Motor neuron (in vitro differentiated cells): ENCODE data around the gene LRP8. TPM values are rescaled to one million over a fixed set of nuclear protein-coding genes. Genes with fewer than 3 reads are reported as not detected.
A peak's percentile ranks its signal among the peaks of the same experiment; 100 is the strongest.

ENCODE experiments used
- ATAC-seq, 8 experiments: fragments of 200-7000 bp; cut with Tn5 transposase; replicated peaks in 6 of 8; 2 replicates each; pipeline ENCODE4 v1.8.0; 2021; ENCODE audit warnings: mild to moderate bottlenecking in 8 of 8, moderate library complexity in 8 of 8
- H3K27ac ChIP-seq, 2 donors: fragments of 250-450 bp; sonication (Bioruptor Pico); 2 replicates each; pipeline ENCODE4 v1.9.0; 2021; ENCODE audit warnings: antibody characterized with exemption in 2 of 2, mild to moderate bottlenecking in 2 of 2, moderate library complexity in 1 of 2
- H3K4me1 ChIP-seq, 2 donors: fragments of 250-450 bp; sonication (Bioruptor Pico); replicated peaks in 1 of 2; 2 replicates each; pipeline ENCODE4 v1.6.1; 2021; ENCODE audit warnings: antibody characterized with exemption in 2 of 2, mild to moderate bottlenecking in 2 of 2, moderate library complexity in 1 of 2
- H3K4me3 ChIP-seq, 5 donors: fragments of 250-450 bp; sonication (Bioruptor Pico); 2 replicates each; pipeline ENCODE4 v1.9.0; 2021; ENCODE audit warnings: antibody characterized with exemption in 5 of 5, mild to moderate bottlenecking in 5 of 5, moderate library complexity in 4 of 5
- WGBS, 10 experiments: fragments of 450-650 bp; shearing (Covaris generic); methylation state at CpG; one replicate each; pipeline ENCODE4 v1.0.0; 2022; 5-methylcytosine and 5-hydroxymethylcytosine counted together
- in situ Hi-C, 9 experiments: fragments of 400-800 bp; cut with MboI; loops; one replicate each; pipeline ENCODE4 v1.15.0; 2021; ENCODE audit warnings: low sequenced_read_pairs in 9 of 9, low pct_unique_long_range_greater_than_20kb in 2 of 9; ENCODE audit not compliant: unreplicated experiment in 9 of 9
- total RNA-seq, 8 experiments: library from RNA; unstranded; fragments of 300-600 nt; gene quantifications; 2 replicates each; pipeline versions ENCODE4 v1.2.3 to v1.2.4, GENCODE V29; 2022

LRP8 gene
- total RNA-seq, 8 experiments from 2014 or later = 2.8 to 44.0 (median 26.7) TPM

DNA sequence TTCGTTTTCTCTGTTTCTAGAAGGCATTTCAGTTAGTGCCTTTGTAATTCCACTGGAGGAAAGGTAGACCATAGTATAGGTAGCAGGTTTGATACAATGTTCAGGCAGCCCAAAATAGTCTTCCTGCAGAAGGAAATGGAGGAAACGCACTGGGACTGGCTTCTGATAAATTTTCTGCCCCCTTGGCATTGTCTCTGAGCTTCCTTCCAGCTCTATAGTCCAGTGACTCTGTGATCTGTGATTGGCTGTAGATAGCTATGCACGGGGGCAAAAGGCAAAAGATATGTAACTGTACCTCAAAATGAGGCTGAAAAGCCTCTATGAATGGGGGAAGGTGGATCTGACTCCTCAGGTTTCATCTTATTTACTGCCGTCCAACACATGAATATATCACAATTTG lies 83.7 kb downstream of the LRP8 start:
- in situ Hi-C loops = no loop called here
- no peak overlapping the region for H3K27ac ChIP-seq
- 32 to 100% (median 88%) methylated on average over 1 to 4 of the region's 4 CpGs for WGBS, 10 experiments
- peaks cover 2 to 3% of the 10 kb centered on the region in 2 donors for H3K4me1 ChIP-seq
- no peak overlapping the region for H3K4me3 ChIP-seq
- ATAC-seq = no peak

DNA sequence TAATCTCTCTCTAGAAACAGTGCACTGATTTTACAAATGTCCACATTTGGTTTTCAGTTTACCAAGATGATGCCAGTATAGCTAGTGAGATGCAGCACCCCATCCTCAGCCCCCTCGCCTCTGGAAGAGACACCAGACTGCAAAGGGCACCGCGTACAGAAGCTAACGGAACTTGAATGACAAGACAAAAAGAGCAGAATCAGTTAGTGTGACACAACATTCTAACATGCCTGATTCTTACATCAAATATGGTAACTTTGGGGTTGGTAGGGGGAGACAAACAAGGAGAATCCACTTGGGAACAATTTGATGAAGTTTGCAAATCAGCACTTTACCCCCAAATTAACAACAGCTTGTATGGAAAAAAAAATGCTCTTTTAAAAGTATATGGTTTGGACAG lies 85.5 kb downstream of the LRP8 start:
- no peak for ATAC-seq
- in situ Hi-C loops = no loop called here
- Histone ChIP-seq H3K4me3 (no peak overlapping the region), H3K27ac (no peak overlapping the region), H3K4me1 (peaks cover 8 to 9% of the 10 kb centered on the region in 2 donors)
- 65 to 93% (median 83%) methylated on average over 1 to 4 of the region's 4 CpGs; no CpG with 5 or more reads in 3 of the 10 experiments for WGBS, 10 experiments

DNA sequence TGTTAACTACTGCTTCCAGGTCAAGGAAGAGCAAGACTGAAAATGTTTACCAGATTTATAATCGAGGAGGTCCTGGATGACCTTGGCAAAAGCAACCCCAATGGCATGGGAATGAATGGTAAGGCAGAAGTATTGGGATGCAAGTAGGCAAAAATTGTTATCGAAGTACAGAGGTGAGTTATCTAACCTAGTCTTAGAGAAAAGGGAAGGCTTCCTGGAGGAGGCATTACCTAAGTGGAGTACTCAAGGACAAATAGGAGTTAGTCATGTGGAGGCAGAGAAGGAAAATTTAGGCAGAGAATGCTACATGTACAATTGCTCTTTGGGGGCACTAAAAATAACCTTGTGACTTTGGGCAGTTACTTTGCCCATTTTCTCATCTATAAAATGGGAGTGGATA lies 86.0 kb downstream of the LRP8 start:
- H3K4me1 ChIP-seq = peaks cover 14 to 15% of the 10 kb centered on the region in 2 donors
- H3K27ac ChIP-seq = no peak overlapping the region
- WGBS, 10 experiments = 60 to 100% (median 91%) methylated on average over 1 to 2 of the region's 2 CpGs
- no peak for ATAC-seq
- no peak overlapping the region for H3K4me3 ChIP-seq
- in situ Hi-C loops = no loop called here

DNA sequence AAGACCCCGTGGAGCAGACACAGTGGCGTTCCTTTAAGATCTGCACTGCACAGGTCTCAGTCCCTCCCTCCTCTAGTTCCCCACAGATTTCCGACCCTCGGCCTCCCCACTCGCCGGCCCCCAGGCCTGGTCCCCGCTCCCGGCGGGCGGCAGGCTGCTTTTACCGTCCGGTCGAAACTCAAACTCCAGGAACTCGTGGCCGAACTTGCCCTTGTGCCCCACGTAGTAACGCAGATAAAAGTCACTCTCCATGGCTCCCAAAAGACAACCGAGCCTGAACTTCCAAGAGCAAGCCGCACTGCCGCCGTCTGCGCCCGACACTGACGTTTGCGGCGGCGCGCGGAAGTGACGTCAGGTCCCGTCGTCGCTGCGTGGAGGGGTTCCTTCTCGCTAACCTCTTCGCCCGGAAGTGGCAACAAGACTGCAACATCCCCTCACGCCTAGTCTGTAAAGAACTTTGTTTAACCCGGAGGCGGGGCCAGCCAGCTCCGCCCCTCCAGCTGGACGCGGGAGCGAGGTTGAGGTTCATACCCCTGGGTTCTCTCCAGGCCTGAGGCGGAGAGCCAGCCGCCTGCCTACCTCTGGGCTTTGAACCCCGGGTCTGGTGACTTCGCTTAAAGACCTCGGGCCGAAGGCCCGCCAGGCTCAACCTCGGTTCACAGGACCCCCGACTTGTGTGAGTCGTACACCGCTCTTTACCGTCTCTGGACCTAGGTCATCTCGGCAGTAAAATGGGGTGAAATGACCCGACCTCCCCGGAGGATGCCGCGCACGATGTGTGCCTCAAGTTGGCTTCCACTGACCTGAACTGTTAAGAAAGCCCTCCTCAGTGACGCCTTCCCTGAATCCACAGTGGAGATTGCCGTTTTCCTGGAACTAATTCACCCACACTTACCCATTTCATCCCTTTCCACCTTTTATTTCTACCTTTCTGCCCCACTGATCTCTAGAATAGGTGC lies 89.4 kb downstream of the LRP8 start, which contains the start of gene MAGOH:
Gene MAGOH (minus strand): TSS at position 322 of the 959 bp plus-strand sequence. CDS start 70 bp downstream, at position 252.
- WGBS, 10 experiments = 0 to 40% (median 5%) methylated on average over 3 to 46 of the region's 64 CpGs; no CpG with 5 or more reads in 4 of the 10 experiments
- Histone ChIP-seq H3K27ac (peak within 1 kb of the TSS; percentile 88 to 95), H3K4me1 (peaks cover 19 to 21% of the 10 kb centered on the region in 2 donors), H3K4me3 (peak within 1 kb of the TSS; percentile 76 to 96 (median 91))
- peak; percentile 93 to 99 (median 98) for ATAC-seq
- in situ Hi-C loops = no loop called here

DNA sequence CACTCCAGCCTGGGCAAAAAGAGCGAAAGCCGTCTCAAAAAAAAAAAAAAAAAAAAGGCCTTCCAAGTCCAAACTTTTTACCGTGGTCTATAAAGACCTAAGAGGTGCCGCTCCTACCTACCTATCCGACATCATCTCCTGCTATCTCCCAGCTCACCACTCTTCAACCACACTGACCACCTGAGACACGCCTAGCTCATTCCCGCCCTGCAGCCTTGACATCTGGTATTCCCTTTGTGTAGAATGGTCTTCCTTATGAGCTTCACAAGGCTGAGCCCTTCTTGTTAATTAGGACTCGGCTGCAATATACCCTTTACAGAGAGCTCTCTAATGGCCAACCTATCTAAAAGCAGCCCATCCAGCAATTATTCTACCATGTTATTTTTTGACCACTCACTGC lies 90.2 kb downstream of the LRP8 start:
- in situ Hi-C loops = no loop called here

DNA sequence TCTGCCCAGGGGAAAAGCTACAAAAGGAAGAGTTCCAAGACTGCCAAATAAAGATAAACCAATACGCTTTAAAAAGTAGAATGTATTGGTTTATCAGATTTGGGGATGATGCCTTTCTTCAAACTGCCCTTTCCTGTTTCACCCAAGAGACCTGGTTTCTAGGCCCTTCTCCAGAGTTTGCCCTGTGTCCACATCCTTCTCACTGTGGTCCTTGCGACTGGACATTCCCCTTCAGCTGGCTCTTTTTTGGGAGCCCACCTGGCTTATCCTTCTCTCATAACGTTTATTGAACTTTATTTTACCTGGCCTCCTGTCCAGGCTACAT lies 106.9 kb downstream of the LRP8 start:
- peak overlapping the region; percentile 57 to 89 (median 65) for H3K4me3 ChIP-seq
- 19 to 71% (median 47%) methylated on average over 1 to 3 of the region's 3 CpGs; no CpG with 5 or more reads in 2 of the 10 experiments for WGBS, 10 experiments
- in situ Hi-C loops = no loop called here
- ATAC-seq = no peak
- peak overlapping the region; percentile 98 to 99 for H3K27ac ChIP-seq
- H3K4me1 ChIP-seq = peaks cover 13% of the 10 kb centered on the region in 2 donors

More for the DNA sequence above, 90.2 kb downstream of the LRP8 start:
- Histone ChIP-seq H3K4me3 (peak overlapping the region; percentile 76 to 96 (median 91)), H3K4me1 (peaks cover 19 to 21% of the 10 kb centered on the region in 2 donors), H3K27ac (peak overlapping the region; percentile 81 to 88)
- 0 to 53% (median 22%) methylated on average over 1 to 5 of the region's 8 CpGs; no CpG with 5 or more reads in 3 of the 10 experiments for WGBS, 10 experiments
- ATAC-seq = no peak

DNA sequence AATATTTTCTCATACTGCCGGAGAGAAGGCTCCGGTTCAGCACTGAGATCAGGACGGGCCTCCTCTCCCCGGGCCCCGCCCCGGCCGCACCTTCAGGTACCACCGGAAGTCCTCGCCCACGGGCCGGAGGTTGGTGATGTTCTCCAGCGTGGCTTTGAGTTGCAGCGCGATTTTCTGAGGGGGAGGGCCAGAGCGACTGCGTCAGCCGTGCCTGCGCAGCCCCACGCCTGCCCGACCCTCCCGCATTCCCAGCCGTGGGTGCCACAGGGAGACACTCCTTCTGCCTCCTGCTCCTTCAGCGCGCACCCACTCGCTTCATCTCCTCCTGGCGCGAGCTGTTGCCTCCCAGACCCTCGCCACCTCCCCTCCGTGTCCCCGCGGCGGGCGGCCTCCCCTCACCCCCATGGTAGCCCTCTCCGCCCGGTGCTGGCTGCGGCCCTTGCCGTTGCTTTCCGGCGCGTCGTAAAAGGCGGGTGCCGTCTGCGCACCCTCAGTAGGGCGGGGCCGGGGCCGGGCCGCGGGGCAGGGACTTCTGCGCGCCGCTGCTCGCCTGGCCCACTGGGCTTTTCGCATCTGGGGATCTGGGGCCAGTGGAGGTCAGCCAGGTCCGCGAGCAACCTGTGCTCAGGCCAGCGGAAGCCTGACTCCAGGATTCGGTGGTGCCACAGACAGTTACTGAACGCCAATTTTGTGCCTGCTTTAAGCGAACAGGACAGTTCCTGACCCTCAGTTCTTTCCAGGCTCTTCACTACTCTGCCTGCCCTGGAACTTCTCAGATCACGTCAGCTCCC lies 107.5 kb downstream of the LRP8 start, which contains the start of gene CZIB:
Gene CZIB (minus strand): TSS at position 464 of the 791 bp plus-strand sequence. CDS start 59 bp downstream, at position 405.
- in situ Hi-C loops = no loop called here

DNA sequence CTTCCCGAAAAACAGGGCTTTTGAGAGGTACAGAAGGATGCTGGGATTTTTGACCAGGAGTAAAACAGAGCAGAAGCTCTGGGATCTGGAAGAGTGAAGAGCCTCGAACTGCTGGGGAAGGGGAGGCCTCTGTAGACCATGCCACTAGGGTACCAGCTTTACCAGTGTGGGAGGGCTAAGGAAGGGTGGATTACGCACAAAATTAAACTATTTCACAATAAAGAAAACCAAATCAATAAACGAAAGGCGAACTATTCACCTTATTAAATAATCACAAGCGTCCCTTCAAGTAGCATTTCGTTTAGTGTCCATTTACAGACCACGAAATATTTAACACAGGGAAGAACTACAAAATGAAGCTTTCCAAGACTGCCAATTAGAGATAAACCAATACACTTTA lies 108.2 kb downstream of the LRP8 start:
- in situ Hi-C loops = no loop called here
- Histone ChIP-seq H3K4me1 (peaks cover 13% of the 10 kb centered on the region in 2 donors), H3K4me3 (peak overlapping the region; percentile 57 to 89 (median 65)), H3K27ac (peak overlapping the region; percentile 98 to 99)
- whole genome bisulfite sequencing, 10 experiments = 0 to 67% (median 7%) methylated on average over 1 to 8 of the region's 8 CpGs
- ATAC-seq = no peak

More for the DNA sequence above, 107.5 kb downstream of the LRP8 start, which contains the start of gene CZIB:
- peak; percentile 90 to 96 (median 92) for ATAC-seq
- Histone ChIP-seq H3K27ac (peak within 1 kb of the TSS; percentile 98 to 99), H3K4me3 (peak within 1 kb of the TSS; percentile 57 to 89 (median 65)), H3K4me1 (peaks cover 13% of the 10 kb centered on the region in 2 donors)
- WGBS, 10 experiments = 0 to 13% (median 2%) methylated on average over 2 to 20 of the region's 61 CpGs; no CpG with 5 or more reads in 2 of the 10 experiments

DNA sequence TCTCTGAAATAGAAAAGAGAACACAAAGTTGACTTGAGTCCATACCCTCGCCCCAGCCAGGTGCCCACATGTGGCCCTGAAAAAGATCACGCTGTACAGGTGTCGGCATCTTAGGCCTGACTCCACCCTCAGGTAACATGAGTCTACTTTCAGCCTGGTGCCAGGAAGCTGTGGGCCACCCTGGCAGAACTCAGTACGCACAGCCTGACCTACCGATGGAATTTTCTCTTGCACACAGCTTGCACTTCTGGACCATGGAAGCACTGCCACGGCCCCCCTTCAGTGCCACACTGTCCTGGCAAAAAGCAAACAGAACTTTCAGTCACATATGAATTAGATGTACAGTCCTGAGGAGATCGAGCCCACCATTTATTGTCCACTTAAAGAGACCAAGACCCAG lies 109.7 kb downstream of the LRP8 start:
- ATAC-seq = no peak
- H3K4me3 ChIP-seq = no peak overlapping the region
- 80 to 100% (median 96%) methylated on average over 1 to 7 of the region's 7 CpGs; no CpG with 5 or more reads in 3 of the 10 experiments for WGBS, 10 experiments
- H3K27ac ChIP-seq = no peak overlapping the region
- peaks cover 13% of the 10 kb centered on the region in 2 donors for H3K4me1 ChIP-seq
- in situ Hi-C loops = no loop called here

DNA sequence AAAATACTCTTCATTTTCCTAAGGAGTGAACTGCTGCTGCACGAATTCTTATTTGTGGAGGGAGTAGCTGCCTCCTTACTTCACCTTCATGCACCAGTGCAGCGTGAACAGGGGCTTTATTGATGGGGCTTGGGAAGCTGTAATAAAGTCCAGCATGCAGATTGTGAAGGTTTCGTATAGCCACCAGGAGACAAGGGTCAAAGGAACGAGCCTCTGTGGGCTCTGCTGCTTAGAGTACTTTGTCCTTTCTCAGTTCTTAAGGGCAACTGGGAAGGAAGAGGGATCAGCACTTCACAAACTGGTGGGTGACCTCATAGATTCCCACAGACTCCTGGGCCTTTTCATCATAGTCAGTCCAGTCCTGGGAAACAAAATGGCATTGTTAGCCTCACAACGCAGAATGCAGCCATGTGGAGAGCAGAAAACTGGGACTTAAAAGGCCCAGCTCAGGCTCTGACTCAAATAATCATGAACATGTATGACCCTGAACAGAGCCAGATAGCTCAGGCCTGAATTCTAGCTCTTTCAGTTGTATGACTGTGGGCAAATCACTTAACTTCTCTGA lies 113.4 kb downstream of the LRP8 start:
- in situ Hi-C loops = no loop called here
- ATAC-seq = peak in 5 of 8 experiments; percentile 20 to 58 (median 27)
- Histone ChIP-seq H3K4me3 (no peak overlapping the region), H3K27ac (no peak overlapping the region), H3K4me1 (peaks cover 7% of the 10 kb centered on the region in 2 donors)
- WGBS, 10 experiments = 57 to 100% (median 93%) methylated on average over 1 to 5 of the region's 5 CpGs

DNA sequence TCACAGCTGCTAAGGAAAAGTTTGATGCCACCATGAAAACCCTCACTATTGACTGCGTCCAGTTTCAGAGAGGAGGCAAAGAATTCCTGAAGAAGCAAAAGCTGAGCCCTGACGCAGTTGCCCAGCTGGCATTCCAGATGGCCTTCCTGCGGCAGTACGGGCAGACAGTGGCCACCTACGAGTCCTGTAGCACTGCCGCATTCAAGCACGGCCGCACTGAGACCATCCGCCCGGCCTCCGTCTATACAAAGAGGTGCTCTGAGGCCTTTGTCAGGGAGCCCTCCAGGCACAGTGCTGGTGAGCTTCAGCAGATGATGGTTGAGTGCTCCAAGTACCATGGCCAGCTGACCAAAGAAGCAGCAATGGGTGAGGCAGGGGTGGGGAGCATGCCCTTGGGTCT lies 116.9 kb downstream of the LRP8 start:
- Histone ChIP-seq H3K4me3 (no peak overlapping the region), H3K4me1 (no peaks in the 10 kb centered on the region), H3K27ac (no peak overlapping the region)
- peak in 1 of 8 experiments; percentile 13 for ATAC-seq
- in situ Hi-C loops = no loop called here
- WGBS, 10 experiments = 83 to 100% (median 90%) methylated on average over 1 to 8 of the region's 11 CpGs; no CpG with 5 or more reads in 4 of the 10 experiments

DNA sequence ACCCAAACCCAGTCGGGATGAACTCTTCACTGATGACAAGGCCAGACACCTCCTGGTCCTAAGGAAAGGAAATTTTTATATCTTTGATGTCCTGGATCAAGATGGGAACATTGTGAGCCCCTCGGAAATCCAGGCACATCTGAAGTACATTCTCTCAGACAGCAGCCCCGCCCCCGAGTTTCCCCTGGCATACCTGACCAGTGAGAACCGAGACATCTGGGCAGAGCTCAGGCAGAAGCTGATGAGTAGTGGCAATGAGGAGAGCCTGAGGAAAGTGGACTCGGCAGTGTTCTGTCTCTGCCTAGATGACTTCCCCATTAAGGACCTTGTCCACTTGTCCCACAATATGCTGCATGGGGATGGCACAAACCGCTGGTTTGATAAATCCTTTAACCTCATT lies 117.5 kb downstream of the LRP8 start:
- Histone ChIP-seq H3K4me1 (no peaks in the 10 kb centered on the region), H3K27ac (no peak overlapping the region), H3K4me3 (no peak overlapping the region)
- 69 to 100% (median 98%) methylated on average over 1 to 7 of the region's 7 CpGs; no CpG with 5 or more reads in 1 of the 10 experiments for WGBS, 10 experiments
- in situ Hi-C loops = no loop called here
- no peak for ATAC-seq
